HUDEP-2 (cell line): Measurements from ENCODE around the gene NMT1.

Experiments
- DNase-seq, 76 experiments: peaks; one replicate each; lab custom pipeline; 2025; ENCODE audit not compliant: unreplicated experiment in 76 of 76; lab: John Stamatoyannopoulos, UW

The NMT1 gene

DNA sequence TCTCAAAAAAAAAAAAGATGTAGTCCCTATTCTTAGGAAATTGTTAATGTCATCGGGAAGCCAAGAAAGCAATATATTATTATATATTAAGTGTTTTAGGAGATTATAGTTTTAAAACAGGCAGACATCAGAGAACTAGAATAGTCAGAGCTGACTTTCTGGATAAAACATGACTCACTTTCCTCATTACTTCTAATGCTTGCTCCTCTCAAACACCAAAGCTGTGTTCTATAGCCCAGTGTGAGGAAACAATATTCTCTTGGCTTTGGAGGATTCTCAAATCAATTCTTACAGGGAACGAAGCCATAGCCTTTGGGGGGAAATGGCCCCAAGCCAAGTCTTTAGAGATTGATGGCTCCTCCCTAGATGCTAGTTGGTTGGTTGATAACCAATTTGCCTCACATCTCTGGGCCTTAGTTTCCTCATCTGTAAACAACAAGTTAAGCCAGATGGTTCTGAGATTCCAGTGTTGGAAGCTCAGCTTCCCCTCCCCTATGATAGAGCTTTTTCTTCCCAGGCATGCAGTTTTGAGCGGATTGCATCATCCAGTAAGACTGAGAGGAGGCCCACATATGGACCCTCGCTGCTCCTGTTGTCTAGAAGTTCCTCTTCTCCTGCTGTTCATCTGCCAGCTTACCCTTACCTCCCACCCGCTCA, 12.4 kb downstream of the NMT1 start:
- DNase-seq, result no peak

DNA sequence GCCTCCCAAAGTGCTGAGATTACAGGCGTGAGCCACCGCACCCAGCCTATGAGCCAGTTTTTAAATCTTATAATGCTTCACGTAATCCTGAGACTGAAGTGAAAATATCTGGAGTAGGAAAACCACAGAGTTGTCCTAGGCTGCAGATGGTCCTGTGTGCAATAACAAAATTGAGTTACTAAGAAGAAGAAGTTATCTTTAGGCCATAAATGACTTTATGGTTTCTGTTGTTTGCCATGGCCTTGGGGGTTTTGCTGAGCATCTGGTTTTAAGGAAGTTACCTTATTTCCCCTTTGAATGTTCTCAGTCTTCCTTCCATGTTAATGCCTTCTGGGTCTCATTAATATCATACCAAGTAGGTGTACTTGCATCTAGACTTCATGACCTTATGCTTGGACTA, 16.5 kb downstream of the NMT1 start:
- DNase-seq, result no peak

DNA sequence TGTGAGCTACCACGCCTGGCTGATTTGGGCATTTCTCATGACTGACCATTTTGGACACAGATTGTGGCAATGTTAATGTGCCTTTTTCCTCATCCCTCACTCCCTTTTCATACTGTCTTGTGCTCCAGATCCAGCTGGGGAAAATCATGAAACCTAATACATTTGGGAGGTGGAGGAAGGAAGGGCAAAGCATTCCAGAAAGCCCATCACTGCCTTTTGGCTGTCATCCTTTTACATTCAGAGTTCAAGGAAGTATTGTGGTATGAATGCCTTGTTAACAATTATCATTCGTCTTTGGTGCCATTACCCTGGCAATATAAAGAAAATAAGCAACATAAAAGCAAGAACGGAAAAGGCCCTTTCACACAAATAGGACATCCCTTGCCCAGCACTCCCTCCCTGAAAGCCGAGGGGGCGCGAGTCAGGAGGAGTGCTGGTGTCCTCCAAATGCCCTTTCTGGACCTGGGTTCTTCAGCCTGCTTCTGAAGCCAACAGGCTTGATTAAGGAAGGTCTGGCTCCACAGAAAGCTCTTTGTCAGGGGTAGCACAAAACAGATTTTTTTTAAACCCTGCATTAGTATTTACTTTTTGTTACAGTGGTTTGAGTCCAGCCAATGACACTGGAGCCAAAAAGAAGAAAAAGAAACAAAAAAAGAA, 20.1 kb downstream of the NMT1 start:
- DNase-seq, result no peak

DNA sequence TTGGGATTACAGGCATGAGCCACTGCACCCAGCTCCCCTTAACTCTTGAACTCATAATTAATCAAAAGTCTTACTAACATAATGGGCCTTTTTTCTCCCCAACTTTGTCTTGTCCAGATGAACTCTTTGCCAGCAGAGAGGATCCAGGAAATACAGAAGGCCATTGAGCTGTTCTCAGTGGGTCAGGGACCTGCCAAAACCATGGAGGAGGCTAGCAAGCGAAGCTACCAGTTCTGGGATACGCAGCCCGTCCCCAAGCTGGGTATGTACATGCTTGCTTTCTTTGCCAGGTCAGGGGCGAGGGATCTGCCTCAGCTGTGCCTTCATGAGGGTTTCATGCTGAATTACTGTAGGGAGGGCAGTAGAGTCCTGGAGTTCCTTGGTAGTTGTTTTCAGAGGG, 25.3 kb downstream of the NMT1 start:
- no peak for DNase-seq

DNA sequence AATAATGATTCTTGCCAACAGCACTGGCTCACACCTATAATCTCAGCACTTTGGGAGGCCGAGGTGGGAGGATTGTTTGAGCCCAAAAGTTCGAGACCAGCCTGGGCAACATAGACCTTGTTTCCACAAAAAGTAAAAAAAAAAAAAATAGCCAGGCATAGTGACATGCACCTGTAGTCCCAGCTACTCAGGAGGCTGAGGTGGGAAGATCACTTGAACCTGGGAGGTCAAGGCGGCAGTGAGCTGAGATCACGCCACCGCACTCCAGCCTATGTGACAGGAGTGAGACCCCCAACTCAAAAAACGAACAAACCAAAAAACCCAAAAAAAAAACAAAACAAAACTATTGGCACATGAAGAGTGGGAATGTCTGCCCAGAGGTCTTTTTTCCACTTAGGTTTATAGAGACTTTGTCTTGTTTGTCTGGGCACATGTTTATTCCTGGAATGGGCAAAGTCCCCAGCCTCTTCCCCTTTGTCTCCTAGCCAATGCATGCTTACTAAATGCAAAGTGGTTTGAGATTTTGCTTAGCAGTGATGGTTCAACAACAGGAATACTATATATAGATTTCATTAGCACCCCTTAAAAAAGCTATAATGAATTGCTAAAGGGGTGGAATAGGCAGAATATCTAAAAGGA, 25.9 kb downstream of the NMT1 start:
- no peak for DNase-seq

DNA sequence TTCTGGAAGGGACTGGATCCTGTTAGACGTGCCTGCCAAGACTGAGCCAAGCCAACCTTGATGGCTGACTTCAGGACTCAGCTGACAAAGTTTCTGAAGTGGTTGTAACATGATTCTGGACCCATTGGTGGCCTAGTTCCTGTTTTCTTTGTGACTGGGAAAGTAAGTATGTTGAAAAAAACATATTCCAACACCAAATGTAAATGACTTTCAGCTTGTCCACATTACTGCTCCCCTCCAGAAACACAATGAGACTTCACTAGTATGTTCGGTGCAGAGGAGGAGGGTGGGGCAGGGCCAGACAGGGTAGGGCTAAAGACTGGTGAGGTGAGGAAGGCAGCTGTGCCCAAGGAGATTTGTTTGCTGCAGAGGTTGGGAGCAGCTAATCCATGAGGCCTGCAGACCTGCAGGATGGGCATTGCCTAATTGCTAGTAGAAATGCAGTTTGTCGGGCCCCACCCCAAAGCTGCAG, 26.4 kb downstream of the NMT1 start:
- DNase-seq, result no peak

DNA sequence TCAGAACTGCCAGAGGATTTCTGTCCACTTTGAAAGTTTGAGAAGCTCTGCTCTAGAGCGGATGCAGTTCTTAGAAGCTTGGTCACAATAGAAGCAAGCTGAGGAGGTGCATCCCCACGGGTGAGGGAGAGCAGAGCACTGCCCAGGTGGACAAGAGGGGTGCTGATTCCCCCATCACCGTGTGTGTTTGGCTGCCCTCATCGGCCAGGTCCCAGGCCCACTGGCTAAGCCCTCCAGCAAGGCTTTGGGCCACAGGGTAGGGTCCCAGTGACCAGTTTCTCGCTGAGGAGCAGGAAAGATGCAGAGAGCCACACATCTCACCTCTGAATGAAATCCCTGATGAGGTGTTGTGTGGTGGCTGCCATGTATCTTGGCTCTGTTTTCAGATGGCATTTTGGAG, 26.9 kb downstream of the NMT1 start:
- DNase-seq, result no peak

DNA sequence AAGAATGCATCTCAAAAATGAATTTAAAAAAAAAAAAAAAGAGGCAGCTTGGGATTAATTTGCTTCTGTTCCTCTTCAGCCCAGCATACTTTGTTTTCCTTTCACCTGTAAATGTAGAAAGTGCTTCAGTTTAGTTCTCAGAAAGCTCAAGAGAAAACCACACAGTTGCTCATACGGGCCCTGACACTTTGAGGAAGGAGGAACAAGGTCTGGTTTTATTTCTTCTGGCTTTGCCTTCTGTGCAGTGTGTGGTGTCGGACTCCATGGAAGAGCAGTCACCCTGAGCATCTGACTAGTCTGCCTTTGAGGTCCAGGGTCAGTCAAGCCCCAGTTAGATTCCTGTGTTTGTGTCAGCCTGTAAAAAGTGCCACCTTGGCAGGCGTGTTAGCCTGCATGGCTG, 27.6 kb downstream of the NMT1 start:
- no peak for DNase-seq

DNA sequence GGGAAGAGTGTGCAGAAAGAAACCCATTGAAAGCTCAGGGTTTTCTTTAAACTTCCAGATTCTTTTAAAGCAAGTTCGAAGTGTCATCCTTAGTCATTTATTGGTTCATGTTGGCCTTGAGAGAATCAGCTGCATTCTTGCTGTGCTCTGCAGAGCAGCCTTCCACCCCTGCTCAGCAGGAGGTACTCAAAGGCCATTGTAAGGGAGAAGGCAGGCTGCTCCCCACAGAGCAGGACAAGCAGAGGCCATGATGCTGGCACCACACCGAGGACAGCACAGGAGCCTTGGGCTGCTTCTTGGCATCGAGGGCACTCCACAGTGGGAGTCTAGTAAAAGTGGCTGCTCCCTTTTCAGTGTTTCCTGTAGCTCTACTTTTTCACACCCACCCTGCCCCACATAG, 29.6 kb downstream of the NMT1 start:
- no peak for DNase-seq

DNA sequence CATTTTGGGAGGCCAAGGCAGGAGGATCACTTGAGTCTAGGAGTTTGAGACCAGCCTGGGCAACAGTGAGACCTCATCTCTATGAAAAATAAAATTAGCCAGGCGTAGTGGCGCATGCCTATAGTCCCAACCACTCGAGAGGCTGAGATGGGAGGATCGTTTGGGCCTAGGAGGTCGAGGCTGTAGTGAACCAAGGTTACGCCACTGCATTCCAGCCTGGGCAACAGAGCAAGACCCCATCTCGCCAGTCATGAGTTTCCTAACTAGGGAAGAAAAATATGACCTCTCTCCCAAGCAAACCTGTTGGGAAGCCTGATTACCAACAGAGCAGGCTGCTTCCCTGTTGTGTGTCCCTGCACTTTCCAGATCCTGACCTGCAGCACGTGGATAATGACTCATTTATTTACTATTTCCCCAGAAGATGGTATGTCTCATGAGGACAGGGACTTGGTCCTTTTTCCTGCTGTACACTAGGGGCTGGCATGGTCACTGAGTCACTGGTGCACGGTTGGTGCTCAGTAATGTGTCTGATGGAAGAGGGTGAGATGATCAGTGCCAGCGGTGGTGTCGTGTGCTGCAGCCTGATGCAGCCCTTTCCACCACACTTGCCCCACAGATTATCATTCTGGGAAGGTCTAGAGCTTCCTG, 30.8 kb downstream of the NMT1 start:
- no peak for DNase-seq

DNA sequence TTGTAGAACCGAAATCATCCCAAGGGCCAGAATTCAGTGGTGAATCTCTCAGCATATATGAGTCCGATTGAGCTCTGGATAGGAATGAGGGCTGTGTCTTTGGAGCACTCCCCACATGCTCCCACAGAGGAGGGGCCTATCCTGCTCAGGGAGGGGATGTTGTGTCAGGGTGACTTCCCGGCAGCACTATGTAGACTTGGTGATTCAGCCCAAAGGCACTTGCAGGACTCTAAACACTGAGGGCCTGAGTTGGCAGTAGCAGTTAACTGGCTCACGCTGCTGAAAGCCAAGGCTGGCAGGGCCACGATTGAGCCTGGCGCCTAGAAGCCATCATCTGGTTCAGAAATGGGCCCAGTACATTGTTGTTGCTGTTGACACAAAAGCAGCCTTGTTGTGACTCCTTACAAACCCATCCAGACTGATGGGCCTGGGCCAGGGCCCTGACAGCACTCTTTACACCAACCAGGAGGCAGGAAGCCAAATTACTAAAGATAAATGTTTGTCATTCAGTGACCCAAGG, 31.9 kb downstream of the NMT1 start:
- DNase-seq, result no peak

DNA sequence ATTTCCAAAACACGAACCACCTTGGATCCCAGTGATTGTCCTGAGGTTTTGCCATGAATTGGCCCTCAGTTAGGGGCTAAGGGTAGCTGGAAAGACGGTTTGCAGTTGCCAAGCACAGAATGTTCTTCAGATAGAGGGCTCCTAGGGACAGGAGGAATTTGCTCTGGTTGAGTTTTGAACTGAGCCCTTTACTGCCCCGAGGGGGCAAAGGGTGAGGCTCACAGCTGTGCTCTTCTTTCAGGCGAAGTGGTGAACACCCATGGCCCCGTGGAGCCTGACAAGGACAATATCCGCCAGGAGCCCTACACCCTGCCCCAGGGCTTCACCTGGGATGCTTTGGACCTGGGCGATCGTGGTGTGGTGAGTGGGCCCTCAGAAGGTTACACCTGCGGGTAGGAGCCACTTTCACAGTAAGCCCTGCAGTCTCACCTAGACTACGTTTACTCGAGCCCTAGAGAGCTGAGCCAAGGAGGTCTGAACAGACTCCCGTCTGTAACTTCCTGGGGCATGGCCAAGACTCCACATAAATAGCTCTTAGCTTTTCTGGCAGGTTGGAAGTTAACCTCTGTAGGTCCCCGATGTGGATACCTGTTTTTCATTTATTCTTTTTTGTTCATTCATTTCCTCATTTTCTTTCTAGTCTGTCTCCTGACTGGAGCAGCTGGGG, 32.5 kb downstream of the NMT1 start:
- DNase-seq, result no peak

DNA sequence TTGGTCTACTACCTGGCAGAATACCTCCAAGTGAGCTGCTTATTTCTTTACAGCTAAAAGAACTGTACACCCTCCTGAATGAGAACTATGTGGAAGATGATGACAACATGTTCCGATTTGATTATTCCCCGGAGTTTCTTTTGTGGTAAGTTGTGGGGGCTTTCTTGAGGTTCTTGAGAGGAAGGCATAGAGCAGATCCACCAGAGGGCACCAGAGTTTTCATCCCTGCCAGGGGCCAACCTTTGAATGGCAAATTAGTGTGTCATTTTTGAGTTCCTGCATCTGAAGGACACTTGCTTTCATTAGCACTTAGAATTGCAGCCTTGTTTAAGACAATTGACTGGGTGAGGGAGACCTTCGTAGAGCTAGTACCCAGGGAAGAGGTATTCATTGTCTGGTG, 35.0 kb downstream of the NMT1 start:
- DNase-seq, result peak in 10 of 76 experiments; percentile 3 to 30 (median 16)

DNA sequence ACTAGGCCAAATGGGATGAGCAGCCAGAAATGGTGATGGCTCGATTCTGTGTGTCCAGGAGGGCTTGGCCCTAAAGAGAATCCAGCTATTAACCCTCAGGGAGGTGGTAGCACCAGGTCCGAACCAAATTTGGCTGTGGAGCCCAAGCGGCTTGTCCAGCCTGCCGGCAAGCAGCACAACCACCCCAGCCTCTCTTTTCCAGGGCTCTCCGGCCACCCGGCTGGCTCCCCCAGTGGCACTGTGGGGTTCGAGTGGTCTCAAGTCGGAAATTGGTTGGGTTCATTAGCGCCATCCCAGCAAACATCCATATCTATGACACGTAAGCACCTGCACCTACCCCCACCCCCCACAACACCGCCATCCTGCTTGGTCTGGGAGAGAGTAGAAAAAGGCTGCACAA, 35.8 kb downstream of the NMT1 start:
- no peak for DNase-seq

DNA sequence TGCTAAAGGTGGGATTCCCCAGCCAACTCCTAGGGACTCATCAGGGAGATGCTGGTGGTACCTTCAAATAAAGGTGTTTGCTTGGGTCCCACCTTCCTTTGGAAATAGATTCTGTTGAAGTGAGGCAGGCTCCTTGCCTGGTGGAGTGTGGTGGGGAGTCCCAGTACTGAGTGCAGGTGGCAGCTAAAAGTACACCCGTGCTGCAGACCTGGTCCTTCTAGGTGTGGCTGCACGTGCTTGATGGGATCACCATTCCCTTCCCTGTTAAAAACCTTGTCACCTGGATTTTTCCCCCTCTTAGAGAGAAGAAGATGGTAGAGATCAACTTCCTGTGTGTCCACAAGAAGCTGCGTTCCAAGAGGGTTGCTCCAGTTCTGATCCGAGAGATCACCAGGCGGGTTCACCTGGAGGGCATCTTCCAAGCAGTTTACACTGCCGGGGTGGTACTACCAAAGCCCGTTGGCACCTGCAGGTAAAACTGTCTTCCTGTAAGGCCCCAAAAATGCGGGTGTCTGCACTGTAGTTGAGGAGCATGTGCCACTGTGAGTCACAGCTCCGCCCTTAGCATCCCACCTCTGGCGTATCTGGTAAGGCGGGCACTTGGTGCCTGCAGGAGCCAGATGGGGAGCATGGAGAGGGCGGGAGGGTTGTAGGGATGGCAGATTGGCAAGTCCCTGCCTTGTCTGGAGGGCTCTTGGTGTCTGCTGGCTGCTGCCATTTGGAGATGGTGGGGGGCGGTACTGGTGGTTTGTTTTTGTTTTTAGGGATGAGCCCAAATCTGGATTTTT, 37.2 kb downstream of the NMT1 start:
- DNase-seq, result no peak

DNA sequence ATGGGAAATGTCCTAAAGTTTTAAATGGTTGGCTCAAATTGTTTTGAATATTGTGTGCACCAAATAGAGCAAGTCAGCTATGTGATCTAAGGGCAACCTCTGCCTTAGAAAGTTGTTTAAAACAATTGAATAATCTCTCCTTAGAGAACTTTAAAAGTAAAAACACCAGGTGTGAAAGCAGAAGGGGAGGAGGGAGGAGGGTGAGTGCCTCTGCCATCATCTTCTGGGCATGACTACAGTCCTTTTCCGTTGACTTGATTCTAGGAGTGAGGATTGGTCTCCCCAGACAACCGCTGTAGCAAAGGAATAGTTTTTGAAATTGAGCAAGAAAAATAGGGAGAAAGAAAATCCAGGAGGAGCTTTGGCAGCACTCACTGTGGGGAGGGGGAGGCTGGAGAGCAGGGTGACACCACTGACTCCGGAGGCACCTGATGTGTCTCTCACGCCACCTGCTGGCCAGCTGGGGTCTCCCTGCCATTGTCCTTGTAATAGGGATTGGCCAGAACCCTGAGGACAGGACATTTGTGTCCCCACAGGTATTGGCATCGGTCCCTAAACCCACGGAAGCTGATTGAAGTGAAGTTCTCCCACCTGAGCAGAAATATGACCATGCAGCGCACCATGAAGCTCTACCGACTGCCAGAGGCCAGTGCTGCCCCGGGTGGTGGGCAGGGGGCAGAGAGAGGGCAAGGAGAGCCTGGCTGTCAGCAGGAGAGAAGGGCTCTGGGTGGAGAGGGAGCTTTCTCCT, 37.9 kb downstream of the NMT1 start:
- DNase-seq, result peak in 67 of 76 experiments; percentile 3 to 78 (median 46)

DNA sequence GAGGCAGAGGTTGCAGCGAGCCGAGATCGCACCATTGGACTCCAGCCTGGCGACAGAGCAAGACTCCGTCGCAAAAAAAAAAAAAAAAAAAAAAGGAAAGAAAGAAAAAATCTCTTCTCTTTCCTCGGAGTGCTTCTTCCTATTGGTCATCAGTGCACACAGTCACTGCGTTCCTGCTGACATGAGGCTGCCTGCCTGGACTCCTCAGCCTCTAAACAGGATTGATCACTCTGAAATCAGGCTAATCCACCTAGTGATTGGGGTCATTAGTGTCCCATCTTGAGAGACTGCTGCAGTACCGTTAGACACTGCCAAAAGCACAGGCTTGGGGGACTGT, 40.4 kb downstream of the NMT1 start:
- no peak for DNase-seq

DNA sequence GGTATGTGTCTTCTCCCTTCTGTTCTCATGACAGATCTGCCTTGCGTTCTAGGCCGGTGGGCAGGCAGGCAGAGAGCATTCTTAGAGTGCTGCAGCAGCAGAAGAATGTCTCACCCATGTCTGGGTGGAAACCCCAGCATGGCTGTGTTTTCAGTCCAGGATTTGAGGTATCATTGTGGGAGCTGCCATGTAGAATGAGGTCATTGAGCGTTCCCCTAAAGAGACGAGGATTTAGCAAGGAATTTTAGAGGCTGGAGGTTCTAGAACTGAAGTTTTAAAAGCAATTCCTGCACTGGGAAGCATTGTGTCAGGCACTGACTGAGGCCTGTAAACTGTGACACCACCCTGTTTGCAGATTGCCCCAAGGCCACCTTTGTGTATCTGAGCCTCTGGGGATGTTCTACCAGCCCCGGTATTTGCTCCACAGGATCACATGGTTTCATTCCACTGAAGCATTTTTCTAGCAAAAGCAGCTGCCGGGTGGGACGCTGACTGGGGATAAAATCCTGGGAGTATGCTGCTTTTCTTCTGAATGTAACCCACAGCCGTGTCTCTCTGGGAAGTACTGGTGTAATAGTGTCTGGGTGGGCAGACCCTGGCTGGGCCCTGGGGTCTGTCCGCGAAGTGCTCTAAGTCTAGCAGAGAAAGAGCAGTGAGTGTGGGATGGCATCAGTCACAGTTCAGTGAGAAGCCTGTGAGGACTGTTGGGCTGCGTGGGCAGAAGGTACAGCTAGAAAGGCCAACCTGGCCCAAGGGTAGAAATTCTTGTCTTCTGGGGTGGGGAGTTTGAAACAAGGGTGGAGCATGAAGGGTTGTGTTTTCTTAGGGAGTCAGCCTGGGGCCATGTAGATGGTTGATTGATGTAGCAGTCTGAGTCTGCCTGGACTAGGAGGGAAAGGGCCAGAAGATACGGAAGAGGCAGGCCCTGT, 41.0 kb downstream of the NMT1 start:
- no peak for DNase-seq
